SKM-1 (cell line): ENCODE measurements around the gene CXCL11.
"Not testable (repeated sequence)": the region's sequence is repeated elsewhere in the genome, so short reads cannot be mapped to it uniquely, and the experiment has no call there.

ENCODE experiments used
- DNase-seq: peaks from one replicate; lab custom pipeline; 2025; ENCODE audit not compliant: unreplicated experiment; lab: John Stamatoyannopoulos, UW

Gene CXCL11

GRCh38 chr4:76043306-76043705 is 7.4 kb upstream of the CXCL11 start:
- not testable (repeated sequence) for DNase-seq

- DNase-seq: not testable (repeated sequence)
These were observed 6.5 kb upstream of the CXCL11 start for GRCh38 chr4:76042241-76042998.

- DNase-seq: no peak
These were observed 985 bp upstream of the CXCL11 start for GRCh38 chr4:76036855-76037254.

GRCh38 chr4:76035141-76035540 is 729 bp downstream of the CXCL11 start:
- peak; percentile 54 for DNase-seq

GRCh38 chr4:76029300-76029699 is 6.6 kb downstream of the CXCL11 start:
- DNase-seq: no peak

GRCh38 chr4:76028350-76028765 is 7.5 kb downstream of the CXCL11 start:
- no peak for DNase-seq

GRCh38 chr4:76024065-76024464 is 11.8 kb downstream of the CXCL11 start:
- DNase-seq: no peak

- DNase-seq: no peak
These were observed 12.5 kb downstream of the CXCL11 start, which contains the start of gene CXCL10 for GRCh38 chr4:76023389-76023788. TSS of gene CXCL10 (minus strand) at chr4:76023497. CDS start at chr4:76023431, 66 bp downstream.

GRCh38 chr4:76022677-76023076 is 13.2 kb downstream of the CXCL11 start:
- DNase-seq: no peak

- DNase-seq: no peak
These were observed 13.8 kb downstream of the CXCL11 start for GRCh38 chr4:76022031-76022430.

GRCh38 chr4:76017056-76017686 is 18.7 kb downstream of the CXCL11 start:
- DNase-seq: no peak

- DNase-seq: no peak
These were observed 19.5 kb downstream of the CXCL11 start for GRCh38 chr4:76016393-76016792.

- no peak for DNase-seq
These were observed 22.3 kb downstream of the CXCL11 start for GRCh38 chr4:76013540-76013939.

GRCh38 chr4:76012388-76012801 is 23.5 kb downstream of the CXCL11 start:
- no peak for DNase-seq

- DNase-seq: no peak
These were observed 24.0 kb downstream of the CXCL11 start for GRCh38 chr4:76011700-76012387.

GRCh38 chr4:76011018-76011670 is 24.7 kb downstream of the CXCL11 start:
- no peak for DNase-seq

GRCh38 chr4:76010576-76010975 is 25.3 kb downstream of the CXCL11 start:
- no peak for DNase-seq

GRCh38 chr4:76009311-76009710 is 26.6 kb downstream of the CXCL11 start:
- DNase-seq: no peak

- no peak for DNase-seq
These were observed 28.6 kb downstream of the CXCL11 start, which contains the start of gene CXCL9 for GRCh38 chr4:76007089-76007862. TSS of gene CXCL9 (minus strand) at chr4:76007509. CDS start at chr4:76007449, 60 bp downstream.

GRCh38 chr4:76003620-76004019 is 32.2 kb downstream of the CXCL11 start:
- DNase-seq: no peak
